Epithelial cell of esophagus (primary cell): Measurements from ENCODE around the gene GANAB.
A peak's percentile ranks its signal among the peaks of the same experiment; 100 is the strongest.
"Not testable (repeated sequence)": the region's sequence is repeated elsewhere in the genome, so short reads cannot be mapped to it uniquely, and the experiment has no call there.

Experiments
- DNase-seq: peaks from one replicate; pipeline ENCODE4 v3.0.0; 2010; ENCODE audit warnings: low read depth
- H3K4me3 ChIP-seq: 2 replicates; pipeline ENCODE4 v1.5.1; 2011; ENCODE audit warnings: mild to moderate bottlenecking, low read length, control low read depth
- TF ChIP-seq, protein P1 (sequence below): IDR thresholded peaks from 2 replicates; pipeline ENCODE4 v1.5.1; 2011; ENCODE audit warnings: low read depth, mild to moderate bottlenecking, low read length, control low read depth, inconsistent platforms; ENCODE audit not compliant: insufficient read depth; ENCODE audit errors: missing control alignments

GANAB gene

GRCh38 chr11:62665599-62666258 is 19.3 kb upstream of the GANAB start:
- DNase-seq: peak; percentile 34
- peak overlapping the region; percentile 99 for H3K4me3 ChIP-seq
- TF ChIP-seq, protein P1, sequence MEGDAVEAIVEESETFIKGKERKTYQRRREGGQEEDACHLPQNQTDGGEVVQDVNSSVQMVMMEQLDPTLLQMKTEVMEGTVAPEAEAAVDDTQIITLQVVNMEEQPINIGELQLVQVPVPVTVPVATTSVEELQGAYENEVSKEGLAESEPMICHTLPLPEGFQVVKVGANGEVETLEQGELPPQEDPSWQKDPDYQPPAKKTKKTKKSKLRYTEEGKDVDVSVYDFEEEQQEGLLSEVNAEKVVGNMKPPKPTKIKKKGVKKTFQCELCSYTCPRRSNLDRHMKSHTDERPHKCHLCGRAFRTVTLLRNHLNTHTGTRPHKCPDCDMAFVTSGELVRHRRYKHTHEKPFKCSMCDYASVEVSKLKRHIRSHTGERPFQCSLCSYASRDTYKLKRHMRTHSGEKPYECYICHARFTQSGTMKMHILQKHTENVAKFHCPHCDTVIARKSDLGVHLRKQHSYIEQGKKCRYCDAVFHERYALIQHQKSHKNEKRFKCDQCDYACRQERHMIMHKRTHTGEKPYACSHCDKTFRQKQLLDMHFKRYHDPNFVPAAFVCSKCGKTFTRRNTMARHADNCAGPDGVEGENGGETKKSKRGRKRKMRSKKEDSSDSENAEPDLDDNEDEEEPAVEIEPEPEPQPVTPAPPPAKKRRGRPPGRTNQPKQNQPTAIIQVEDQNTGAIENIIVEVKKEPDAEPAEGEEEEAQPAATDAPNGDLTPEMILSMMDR: no peak

DNA sequence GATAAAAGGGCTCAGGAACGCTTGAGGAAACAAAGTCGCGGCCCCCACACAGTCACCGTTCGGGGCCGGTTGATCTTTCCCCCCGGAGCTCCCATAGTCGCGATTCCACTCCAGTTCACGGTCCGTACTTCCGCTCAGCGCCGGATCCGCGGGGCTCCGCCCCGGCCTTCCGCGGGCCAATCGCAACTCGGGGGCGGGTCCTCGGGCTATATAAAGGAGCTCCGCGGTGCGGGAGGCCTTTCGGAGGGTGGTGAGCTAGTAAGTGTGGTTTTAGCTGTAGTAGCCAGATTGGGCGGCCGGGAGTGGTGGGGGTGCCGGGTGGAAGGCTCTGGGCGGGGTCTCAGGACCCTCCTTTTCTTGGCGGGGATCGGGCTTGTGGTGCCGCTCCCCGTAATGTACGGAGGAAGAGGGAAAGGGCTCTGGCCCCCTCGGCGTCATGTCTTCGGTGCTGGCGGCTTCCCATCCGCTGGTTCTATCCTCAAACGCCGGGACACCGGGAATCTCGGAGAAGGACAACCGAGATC is 18.7 kb upstream of the GANAB start, which contains the start of the genes C11orf98 and CSKMT:
TSS of gene C11orf98 (minus strand) at position 136 of the 524 bp plus-strand sequence. CDS start at position 95, 41 bp downstream.
TSS of gene CSKMT (plus strand) at position 238 of the 524 bp plus-strand sequence. CDS start 568 bp downstream, outside the sequence.
- peak within 1 kb of the TSS; percentile 99 for H3K4me3 ChIP-seq
- peak; percentile 91 for DNase-seq
- TF ChIP-seq, protein P1: no peak

- H3K4me3 ChIP-seq: peak overlapping the region; percentile 99
- peak; percentile 81 for DNase-seq
- TF ChIP-seq, protein P1: no peak
Observed at GRCh38 chr11:62664405-62665074, 18.1 kb upstream of the GANAB start.

DNA sequence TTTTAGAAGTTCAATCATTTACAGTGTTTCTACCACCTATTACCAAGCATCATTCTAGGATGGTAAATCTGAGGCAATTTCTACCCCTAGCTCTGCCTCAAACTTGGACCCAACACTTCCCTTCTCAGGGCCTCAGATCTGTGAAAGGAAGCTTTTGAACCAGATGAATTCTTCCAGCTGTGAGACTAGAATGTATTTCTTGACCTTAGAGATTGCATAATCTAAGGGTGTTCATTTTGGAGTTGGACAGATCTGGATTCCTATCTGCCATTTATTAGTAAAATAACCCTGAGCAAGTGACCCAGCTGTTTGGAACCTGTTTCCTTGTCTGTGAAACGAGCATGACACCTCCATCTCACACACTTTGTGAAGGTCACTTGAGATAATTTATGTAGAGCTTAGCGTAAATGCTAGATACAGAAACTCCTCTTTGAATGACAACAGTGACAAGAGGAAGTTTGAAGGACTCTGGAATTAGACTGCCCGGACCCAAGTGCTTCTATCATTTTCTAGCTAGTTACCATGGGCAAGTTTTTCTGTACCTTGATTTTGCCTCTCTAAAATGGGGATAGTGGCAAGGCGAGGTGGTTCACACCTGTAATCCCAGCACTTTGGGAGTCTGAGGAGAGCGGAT is 10.5 kb upstream of the GANAB start:
- TF ChIP-seq, protein P1: no peak
- H3K4me3 ChIP-seq: no peak overlapping the region
- no peak for DNase-seq

DNA sequence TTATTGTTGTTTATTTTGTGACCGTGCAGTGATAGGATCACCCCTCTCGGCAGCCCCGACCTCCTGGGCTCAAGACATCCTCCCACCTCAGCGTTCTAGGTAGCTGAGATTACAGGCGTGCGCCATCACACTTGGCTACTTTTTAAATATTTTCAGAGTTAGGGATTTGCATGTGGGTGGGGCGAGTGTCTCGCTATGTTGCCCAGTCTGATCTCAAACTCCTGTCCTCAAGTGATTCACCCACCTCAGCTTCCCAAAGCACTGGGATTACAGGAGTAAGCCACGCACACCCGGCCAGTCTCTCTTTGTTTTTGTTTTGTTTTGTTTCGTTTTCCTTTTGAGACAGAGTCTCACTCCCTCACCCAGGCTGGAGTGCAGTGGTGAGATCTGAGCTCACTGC is 7.9 kb upstream of the GANAB start:
- no peak for DNase-seq
- H3K4me3 ChIP-seq: no peak overlapping the region
- TF ChIP-seq, protein P1: no peak

GRCh38 chr11:62652161-62653006 is 6.0 kb upstream of the GANAB start:
- peak overlapping the region; percentile 96 for H3K4me3 ChIP-seq
- TF ChIP-seq, protein P1: no peak
- DNase-seq: no peak

GRCh38 chr11:62650283-62650682 is 3.9 kb upstream of the GANAB start:
- H3K4me3 ChIP-seq, DNase-seq: not testable (repeated sequence)
